Esophagus muscularis mucosa (tissue), 4 donors: ENCODE data around the gene POLR3A.
A peak's percentile ranks its signal among the peaks of the same experiment; 100 is the strongest.

Source experiments
- EP300 ChIP-seq: sonication (generic); formaldehyde crosslinking; IDR thresholded peaks from one replicate; pipeline ENCODE4 v1.6.1; 2017; ENCODE audit warnings: antibody characterized with exemption
- POLR2A ChIP-seq: fragments of 450-650 bp; IDR thresholded peaks from one replicate; pipeline ENCODE4 v1.6.1; 2017; ENCODE audit warnings: antibody characterized with exemption, moderate library complexity, mild to moderate bottlenecking, low read depth
- TF ChIP-seq, protein P1 (sequence below), 3 experiments: fragments of 200-600 bp in 2 of 3; fragments of 450-650 bp in 1 of 3; sonication (generic) in 2 of 3; IDR thresholded peaks; one replicate each; pipeline ENCODE4 v1.5.1; 2017 to 2019; ENCODE audit warnings: antibody characterized with exemption in 3 of 3, mild to moderate bottlenecking in 2 of 3, moderate library complexity in 1 of 3

DNA sequence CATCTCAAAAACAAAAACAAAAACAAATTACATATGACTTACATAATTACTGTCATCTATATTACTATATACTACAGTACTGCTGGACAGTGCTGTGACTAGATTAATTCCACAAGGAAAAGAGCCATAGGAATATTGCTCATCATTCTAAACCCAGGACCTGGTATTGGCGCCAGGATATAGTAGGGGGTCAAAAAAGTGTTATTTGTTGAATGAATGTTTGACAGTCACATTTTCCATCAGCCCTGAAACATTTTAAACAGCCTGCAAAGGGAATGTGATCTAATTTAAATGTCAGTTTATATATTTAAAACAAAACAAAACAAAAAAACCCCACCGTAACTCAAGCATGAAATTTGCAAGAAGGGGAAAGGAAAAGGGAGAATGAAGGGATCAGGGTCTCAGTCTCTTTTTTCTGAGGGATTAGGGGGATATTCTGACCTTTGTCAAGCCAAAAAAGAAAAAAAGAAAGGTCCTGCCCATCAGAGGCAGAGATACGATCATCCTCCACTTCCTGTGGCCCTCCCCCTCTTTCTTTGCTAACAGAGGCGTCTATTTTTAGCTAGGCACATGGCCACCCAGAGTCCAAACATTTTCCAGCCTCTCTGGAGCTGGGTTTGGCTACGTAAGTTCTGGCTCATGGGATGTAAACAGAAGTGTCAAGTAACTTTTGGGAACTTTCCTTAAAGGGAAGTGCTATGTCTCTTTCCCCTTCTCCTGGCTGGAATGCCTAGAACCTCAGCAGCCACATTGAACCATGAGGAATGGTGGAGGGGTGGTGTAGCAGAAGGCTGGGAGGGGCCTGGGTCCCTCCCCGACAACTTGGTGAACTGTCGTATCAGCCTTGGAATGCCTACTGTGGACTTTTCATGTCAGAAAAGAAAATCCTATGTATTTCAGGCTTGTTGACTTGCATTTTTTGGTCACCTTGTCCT lies 58.2 kb downstream of the POLR3A start:
- TF ChIP-seq, protein P1, sequence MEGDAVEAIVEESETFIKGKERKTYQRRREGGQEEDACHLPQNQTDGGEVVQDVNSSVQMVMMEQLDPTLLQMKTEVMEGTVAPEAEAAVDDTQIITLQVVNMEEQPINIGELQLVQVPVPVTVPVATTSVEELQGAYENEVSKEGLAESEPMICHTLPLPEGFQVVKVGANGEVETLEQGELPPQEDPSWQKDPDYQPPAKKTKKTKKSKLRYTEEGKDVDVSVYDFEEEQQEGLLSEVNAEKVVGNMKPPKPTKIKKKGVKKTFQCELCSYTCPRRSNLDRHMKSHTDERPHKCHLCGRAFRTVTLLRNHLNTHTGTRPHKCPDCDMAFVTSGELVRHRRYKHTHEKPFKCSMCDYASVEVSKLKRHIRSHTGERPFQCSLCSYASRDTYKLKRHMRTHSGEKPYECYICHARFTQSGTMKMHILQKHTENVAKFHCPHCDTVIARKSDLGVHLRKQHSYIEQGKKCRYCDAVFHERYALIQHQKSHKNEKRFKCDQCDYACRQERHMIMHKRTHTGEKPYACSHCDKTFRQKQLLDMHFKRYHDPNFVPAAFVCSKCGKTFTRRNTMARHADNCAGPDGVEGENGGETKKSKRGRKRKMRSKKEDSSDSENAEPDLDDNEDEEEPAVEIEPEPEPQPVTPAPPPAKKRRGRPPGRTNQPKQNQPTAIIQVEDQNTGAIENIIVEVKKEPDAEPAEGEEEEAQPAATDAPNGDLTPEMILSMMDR (IDR thresholded peaks at IDR 0.05) = no peak
- peak; percentile 95 for TF ChIP-seq EP300
- no peak for TF ChIP-seq POLR2A
